ENCODE results near the gene CROCC.

The CROCC gene

GRCh38 chr1:17017435-17017834 lies 95.7 kb downstream of the CROCC start:
- no peak for DNase-seq

- no peak for DNase-seq
Measured at GRCh38 chr1:17018849-17019248, 97.1 kb downstream of the CROCC start.

GRCh38 chr1:17020502-17020901 lies 98.8 kb downstream of the CROCC start:
- DNase-seq = no peak

- no peak for DNase-seq
Measured at GRCh38 chr1:17021896-17022295, 100.2 kb downstream of the CROCC start.
